Natural killer cell (primary cell): ENCODE measurements around the gene NTM. TPM values are rescaled to one million over a fixed set of nuclear protein-coding genes. Genes with fewer than 3 reads are reported as not detected.

ENCODE experiments used
- ATAC-seq, 3 donors: fragments of 150-1000 bp in 2 of 3; fragments of 200-7000 bp in 1 of 3; cut with Tn5 transposase; 1 replicate in 1 of 3; 2 replicates in 2 of 3; pipeline ENCODE4 v1.10.0; 2021; ENCODE audit warnings: mild to moderate bottlenecking in 2 of 3, moderate library complexity in 2 of 3
- DNase-seq, 2 donors: peaks; one replicate each; pipeline versions ENCODE4 v3.0.0 to v3.0.0-alpha.2; 2013 to 2021; ENCODE audit warnings: mixed read lengths in 1 of 2
- H3K27ac ChIP-seq: one replicate; pipeline ENCODE4 v1.5.1; 2013; ENCODE audit warnings: mild to moderate bottlenecking, low read length
- H3K27me3 ChIP-seq: one replicate; pipeline ENCODE4 v1.6.1; 2013; ENCODE audit warnings: low read length; ENCODE audit not compliant: control insufficient read depth, insufficient read depth
- H3K36me3 ChIP-seq: one replicate; pipeline ENCODE4 v1.6.1; 2013; ENCODE audit warnings: low read length; ENCODE audit not compliant: control insufficient read depth, insufficient read depth
- H3K4me1 ChIP-seq: one replicate; pipeline ENCODE4 v1.6.1; 2013; ENCODE audit warnings: low read length; ENCODE audit not compliant: control insufficient read depth, insufficient read depth
- H3K4me3 ChIP-seq: one replicate; pipeline ENCODE4 v1.5.1; 2013; ENCODE audit warnings: low read length
- H3K9me3 ChIP-seq: one replicate; pipeline ENCODE4 v1.6.1; 2013; ENCODE audit warnings: low read length; ENCODE audit not compliant: control insufficient read depth, insufficient read depth
- H3K27ac Mint-ChIP-seq, 2 donors: one replicate each; pipeline ENCODE4 v1.8.0; 2022; ENCODE audit warnings: mild to moderate bottlenecking in 2 of 2, mixed read lengths in 2 of 2, moderate library complexity in 1 of 2
- H3K27me3 Mint-ChIP-seq, 2 donors: one replicate each; pipeline ENCODE4 v1.8.0; 2022; ENCODE audit warnings: low read depth in 2 of 2, mixed read lengths in 2 of 2
- H3K36me3 Mint-ChIP-seq: one replicate; pipeline ENCODE4 v1.8.0; 2022; ENCODE audit warnings: mixed read lengths
- H3K4me1 Mint-ChIP-seq, 2 donors: one replicate each; pipeline ENCODE4 v1.8.0; 2022; ENCODE audit warnings: mixed read lengths in 2 of 2
- H3K4me3 Mint-ChIP-seq: one replicate; pipeline ENCODE4 v1.8.0; 2022; ENCODE audit warnings: mild to moderate bottlenecking, moderate library complexity, mixed read lengths
- H3K9me3 Mint-ChIP-seq, 2 donors: one replicate each; pipeline ENCODE4 v1.8.0; 2022; ENCODE audit warnings: mixed read lengths in 2 of 2
- WGBS: methylation state at CpG from one replicate; pipeline ENCODE4 v1.1.7; 2013; ENCODE audit warnings: missing lambda C conversion rate; ENCODE audit not compliant: insufficient coverage; 5-methylcytosine and 5-hydroxymethylcytosine counted together
- intact Hi-C: fragments of 100-400 bp; cut with micrococcal nuclease; formaldehyde crosslinking; loops from one replicate; pipeline ENCODE4 v1.14.2; 2022
- total RNA-seq, 4 donors: library from RNA; stranded (reverse); fragments of 120-200 nt in 1 of 4; gene quantifications; one replicate each; pipeline versions ENCODE4 v1.2.3 to v1.2.4, GENCODE V29; 2013 to 2022
- TF ChIP-seq, protein P1 (sequence below): fragments of 200-600 bp; IDR thresholded peaks from one replicate; pipeline ENCODE4 v1.8.0; 2022; ENCODE audit warnings: antibody characterized with exemption

NTM gene
- total RNA-seq, 3 donors from 2014 or later (not counting 1 experiment from before 2014, with no cell fraction given): not detected

DNA sequence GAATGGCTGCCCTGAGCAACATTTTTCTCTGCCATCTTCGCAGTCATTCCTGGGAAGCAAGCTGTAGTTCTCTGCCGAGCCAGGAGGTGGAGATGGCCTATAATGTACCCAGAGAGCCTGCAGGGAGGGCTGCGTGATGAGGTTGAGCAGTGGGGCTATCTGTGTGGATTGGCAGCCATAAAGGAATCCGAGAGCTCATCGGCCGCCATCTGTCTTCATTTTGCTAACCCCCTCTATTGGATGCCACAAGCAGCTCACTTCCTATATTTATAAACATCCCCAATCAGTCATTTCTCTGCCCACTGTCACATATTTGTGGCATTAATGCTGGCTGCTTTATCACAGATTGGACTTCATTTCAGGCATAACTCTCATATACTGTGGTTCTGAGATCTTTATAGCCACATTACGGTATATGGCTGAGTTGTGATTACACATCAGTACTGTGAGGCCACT lies 209.5 kb downstream of the NTM start:
- Histone ChIP-seq H3K27me3 (no peaks in the 10 kb centered on the region), H3K36me3 (no peaks in the 10 kb centered on the region), H3K9me3 (no peaks in the 10 kb centered on the region), H3K4me3 (no peak overlapping the region), H3K27ac (no peak overlapping the region), H3K4me1 (no peaks in the 10 kb centered on the region)
- Mint-ChIP-seq H3K27me3 (peaks cover 6 to 11% of the 10 kb centered on the region in 2 donors), H3K36me3 (no peaks in the 10 kb centered on the region), H3K4me3 (no peak overlapping the region), H3K27ac (no peak overlapping the region), H3K9me3 (no peaks in the 10 kb centered on the region), H3K4me1 (no peaks in the 10 kb centered on the region)
- ATAC-seq (no peak), DNase-seq (no peak)
- intact Hi-C loops: no loop called here
- TF ChIP-seq, protein P1, sequence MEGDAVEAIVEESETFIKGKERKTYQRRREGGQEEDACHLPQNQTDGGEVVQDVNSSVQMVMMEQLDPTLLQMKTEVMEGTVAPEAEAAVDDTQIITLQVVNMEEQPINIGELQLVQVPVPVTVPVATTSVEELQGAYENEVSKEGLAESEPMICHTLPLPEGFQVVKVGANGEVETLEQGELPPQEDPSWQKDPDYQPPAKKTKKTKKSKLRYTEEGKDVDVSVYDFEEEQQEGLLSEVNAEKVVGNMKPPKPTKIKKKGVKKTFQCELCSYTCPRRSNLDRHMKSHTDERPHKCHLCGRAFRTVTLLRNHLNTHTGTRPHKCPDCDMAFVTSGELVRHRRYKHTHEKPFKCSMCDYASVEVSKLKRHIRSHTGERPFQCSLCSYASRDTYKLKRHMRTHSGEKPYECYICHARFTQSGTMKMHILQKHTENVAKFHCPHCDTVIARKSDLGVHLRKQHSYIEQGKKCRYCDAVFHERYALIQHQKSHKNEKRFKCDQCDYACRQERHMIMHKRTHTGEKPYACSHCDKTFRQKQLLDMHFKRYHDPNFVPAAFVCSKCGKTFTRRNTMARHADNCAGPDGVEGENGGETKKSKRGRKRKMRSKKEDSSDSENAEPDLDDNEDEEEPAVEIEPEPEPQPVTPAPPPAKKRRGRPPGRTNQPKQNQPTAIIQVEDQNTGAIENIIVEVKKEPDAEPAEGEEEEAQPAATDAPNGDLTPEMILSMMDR: no peak
- 63% methylated on average over 7 of the region's 7 CpGs for WGBS

DNA sequence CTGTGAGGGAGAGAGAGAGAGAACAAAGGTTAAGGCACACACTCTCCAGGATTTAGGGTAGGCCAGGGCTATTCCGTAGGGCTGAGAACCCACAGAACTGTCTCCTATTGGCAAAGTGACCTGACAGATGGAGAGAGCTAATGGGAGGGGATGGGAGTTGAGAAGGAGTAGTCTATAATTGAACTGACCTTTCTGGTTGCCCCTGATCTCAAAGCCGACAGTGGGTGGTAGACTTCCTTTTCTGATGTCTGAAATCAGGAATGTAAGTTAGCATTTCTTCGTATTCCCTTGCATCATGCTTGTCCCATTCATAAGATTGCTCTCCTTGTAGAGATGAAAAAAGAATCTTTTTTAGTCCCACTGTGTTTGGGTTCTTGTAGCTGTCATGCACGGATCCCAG lies 210.1 kb downstream of the NTM start:
- H3K27ac Mint-ChIP-seq: no peak overlapping the region
- Histone ChIP-seq H3K9me3 (no peaks in the 10 kb centered on the region), H3K27me3 (no peaks in the 10 kb centered on the region), H3K4me1 (no peaks in the 10 kb centered on the region), H3K36me3 (no peaks in the 10 kb centered on the region), H3K4me3 (no peak overlapping the region), H3K27ac (no peak overlapping the region)
- H3K27me3 Mint-ChIP-seq: peaks cover 6 to 11% of the 10 kb centered on the region in 2 donors
- TF ChIP-seq, protein P1: no peak
- H3K4me1 Mint-ChIP-seq: no peaks in the 10 kb centered on the region
- ATAC-seq: no peak
- H3K9me3 Mint-ChIP-seq: no peaks in the 10 kb centered on the region
- no peak for DNase-seq
- intact Hi-C loops: no loop called here
- H3K36me3 Mint-ChIP-seq: no peaks in the 10 kb centered on the region
- 79% methylated on average over 4 of the region's 4 CpGs for WGBS
- no peak overlapping the region for H3K4me3 Mint-ChIP-seq

DNA sequence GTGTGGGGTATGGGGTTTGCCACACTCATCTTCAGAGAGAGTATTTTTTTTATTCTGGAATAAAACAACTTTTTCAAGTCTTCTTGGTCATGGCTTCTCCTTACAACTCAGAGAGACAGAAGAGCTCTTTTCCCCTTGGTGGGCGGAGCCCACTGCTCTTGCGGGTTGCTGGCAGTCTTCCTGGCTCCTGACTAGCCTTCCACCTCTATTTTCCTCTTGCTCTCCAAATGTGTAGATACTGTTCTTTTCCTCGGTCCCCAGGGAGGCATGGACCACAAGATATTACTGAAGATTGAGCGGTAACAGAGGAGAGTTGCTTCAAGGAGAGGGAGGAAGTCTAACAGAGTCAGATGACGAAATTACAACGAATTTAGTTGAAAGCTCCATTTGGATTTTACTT lies 210.6 kb downstream of the NTM start:
- no peaks in the 10 kb centered on the region for H3K36me3 Mint-ChIP-seq
- DNase-seq (no peak), ATAC-seq (no peak)
- H3K4me3 Mint-ChIP-seq: no peak overlapping the region
- Histone ChIP-seq H3K36me3 (no peaks in the 10 kb centered on the region), H3K4me3 (no peak overlapping the region), H3K9me3 (no peaks in the 10 kb centered on the region), H3K4me1 (no peaks in the 10 kb centered on the region), H3K27me3 (no peaks in the 10 kb centered on the region), H3K27ac (no peak overlapping the region)
- H3K4me1 Mint-ChIP-seq: no peaks in the 10 kb centered on the region
- H3K27ac Mint-ChIP-seq: no peak overlapping the region
- intact Hi-C loops: no loop called here
- H3K9me3 Mint-ChIP-seq: peaks cover 0 to 2% of the 10 kb centered on the region in 2 donors
- 76% methylated on average over 6 of the region's 6 CpGs for WGBS
- peaks cover 9 to 11% of the 10 kb centered on the region in 2 donors for H3K27me3 Mint-ChIP-seq
- TF ChIP-seq, protein P1: no peak

DNA sequence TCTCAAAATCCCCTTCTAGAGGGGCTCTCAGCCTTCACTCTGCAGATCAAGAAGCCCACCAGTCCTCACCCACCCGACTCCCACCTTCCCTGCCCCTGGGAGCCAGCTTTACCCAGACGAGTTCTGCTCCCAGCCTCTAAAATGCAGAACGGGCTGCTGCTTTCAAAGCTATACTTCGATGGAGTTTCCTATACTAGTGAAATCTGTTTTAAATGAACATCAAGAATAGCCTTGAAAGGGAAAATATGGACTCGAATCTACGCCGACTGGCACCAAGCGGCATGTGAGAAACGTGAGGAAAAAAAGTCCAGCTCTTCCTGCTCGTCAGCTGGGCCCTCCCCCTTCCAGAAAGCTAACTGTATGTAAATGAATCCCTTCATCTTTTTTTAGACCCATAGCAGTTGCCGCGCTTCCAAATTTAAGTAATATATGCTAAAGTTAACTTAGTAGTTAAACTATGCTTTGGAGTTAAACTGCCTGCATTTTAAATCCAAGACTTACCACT lies 211.7 kb downstream of the NTM start:
- no peaks in the 10 kb centered on the region for H3K36me3 Mint-ChIP-seq
- H3K9me3 ChIP-seq: no peaks in the 10 kb centered on the region
- ATAC-seq (no peak), DNase-seq (no peak)
- peaks cover 7 to 11% of the 10 kb centered on the region in 2 donors for H3K27me3 Mint-ChIP-seq
- H3K27me3 ChIP-seq: no peaks in the 10 kb centered on the region
- no peak overlapping the region for H3K4me3 Mint-ChIP-seq
- H3K4me1 ChIP-seq: no peaks in the 10 kb centered on the region
- intact Hi-C loops: no loop called here
- H3K36me3 ChIP-seq: no peaks in the 10 kb centered on the region
- no peak overlapping the region for H3K27ac Mint-ChIP-seq
- TF ChIP-seq, protein P1: no peak
- no peaks in the 10 kb centered on the region for H3K4me1 Mint-ChIP-seq
- H3K9me3 Mint-ChIP-seq: peaks cover 0 to 2% of the 10 kb centered on the region in 2 donors
- WGBS: 77% methylated on average over 10 of the region's 12 CpGs
- H3K4me3 ChIP-seq: no peak overlapping the region
- no peak overlapping the region for H3K27ac ChIP-seq
